GM12874 (cell line): ENCODE results near the gene TEX28.

ENCODE experiments used
- TF ChIP-seq, protein P1 (sequence below): IDR thresholded peaks from 2 replicates; pipeline ENCODE4 v1.5.1; 2011; ENCODE audit warnings: low read depth, mild to moderate bottlenecking, control low read depth, low read length, moderate library complexity; ENCODE audit not compliant: insufficient read depth

The TEX28 gene

GRCh38 chrX:154308108-154308946 lies 13.4 kb upstream of the TEX28 start:
- TF ChIP-seq, protein P1, sequence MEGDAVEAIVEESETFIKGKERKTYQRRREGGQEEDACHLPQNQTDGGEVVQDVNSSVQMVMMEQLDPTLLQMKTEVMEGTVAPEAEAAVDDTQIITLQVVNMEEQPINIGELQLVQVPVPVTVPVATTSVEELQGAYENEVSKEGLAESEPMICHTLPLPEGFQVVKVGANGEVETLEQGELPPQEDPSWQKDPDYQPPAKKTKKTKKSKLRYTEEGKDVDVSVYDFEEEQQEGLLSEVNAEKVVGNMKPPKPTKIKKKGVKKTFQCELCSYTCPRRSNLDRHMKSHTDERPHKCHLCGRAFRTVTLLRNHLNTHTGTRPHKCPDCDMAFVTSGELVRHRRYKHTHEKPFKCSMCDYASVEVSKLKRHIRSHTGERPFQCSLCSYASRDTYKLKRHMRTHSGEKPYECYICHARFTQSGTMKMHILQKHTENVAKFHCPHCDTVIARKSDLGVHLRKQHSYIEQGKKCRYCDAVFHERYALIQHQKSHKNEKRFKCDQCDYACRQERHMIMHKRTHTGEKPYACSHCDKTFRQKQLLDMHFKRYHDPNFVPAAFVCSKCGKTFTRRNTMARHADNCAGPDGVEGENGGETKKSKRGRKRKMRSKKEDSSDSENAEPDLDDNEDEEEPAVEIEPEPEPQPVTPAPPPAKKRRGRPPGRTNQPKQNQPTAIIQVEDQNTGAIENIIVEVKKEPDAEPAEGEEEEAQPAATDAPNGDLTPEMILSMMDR: peak; percentile 71

- TF ChIP-seq, protein P1: no peak
These were observed 12.3 kb upstream of the TEX28 start for GRCh38 chrX:154307202-154307601.

DNA sequence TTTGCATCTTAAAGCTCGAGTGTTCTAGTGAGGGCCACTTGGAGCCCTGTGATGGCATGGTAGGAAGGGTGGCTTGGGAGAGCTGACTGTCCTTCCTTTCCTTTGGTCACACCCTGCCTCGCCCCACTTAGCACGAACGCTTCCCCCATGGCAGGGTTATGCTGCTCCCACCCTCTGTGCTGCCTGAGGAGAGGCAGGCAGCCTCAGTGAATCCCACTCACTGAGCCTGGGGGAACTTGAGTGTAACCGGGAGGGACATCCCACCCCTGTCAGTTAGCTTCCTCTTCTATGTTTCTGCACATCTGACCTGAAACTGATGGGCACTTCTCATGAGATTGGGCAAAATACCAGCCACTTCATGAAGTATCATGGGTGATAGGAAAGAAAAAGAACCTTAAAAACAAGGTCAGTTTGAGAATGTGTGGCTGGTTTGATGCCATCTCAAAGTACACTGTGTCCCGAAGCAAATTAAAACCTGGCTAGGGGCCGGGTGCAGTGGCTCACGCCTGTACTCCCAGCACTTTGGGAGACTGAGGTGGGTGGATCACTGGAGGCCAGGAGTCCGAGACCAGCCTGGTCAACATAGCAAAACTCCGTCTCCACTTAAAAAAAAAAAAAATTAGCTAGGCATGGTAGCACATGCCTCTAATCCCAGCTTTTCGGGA lies 10.7 kb upstream of the TEX28 start:
- TF ChIP-seq, protein P1: no peak

- TF ChIP-seq, protein P1: no peak
These were observed 9.9 kb upstream of the TEX28 start for GRCh38 chrX:154304846-154305245.

DNA sequence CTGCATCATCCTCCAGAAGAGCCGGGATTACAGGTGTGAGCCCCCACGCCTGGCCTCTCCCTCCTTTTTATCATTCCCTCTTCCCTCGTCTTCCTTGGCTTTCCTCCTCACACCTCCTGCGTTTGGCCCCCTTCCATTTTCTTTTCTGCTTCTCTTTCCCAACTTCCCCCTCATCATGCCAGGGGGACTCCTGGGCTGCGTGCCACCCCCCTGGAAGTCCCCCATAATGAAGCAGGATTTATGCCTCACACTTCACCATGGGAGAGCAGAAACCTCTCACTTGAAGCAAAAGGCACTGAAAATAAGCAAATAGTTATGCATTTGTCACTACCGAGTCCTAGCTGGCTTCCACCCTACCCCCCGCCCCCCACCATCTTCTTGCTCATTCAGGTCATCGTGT lies 8.6 kb upstream of the TEX28 start:
- TF ChIP-seq, protein P1: no peak

DNA sequence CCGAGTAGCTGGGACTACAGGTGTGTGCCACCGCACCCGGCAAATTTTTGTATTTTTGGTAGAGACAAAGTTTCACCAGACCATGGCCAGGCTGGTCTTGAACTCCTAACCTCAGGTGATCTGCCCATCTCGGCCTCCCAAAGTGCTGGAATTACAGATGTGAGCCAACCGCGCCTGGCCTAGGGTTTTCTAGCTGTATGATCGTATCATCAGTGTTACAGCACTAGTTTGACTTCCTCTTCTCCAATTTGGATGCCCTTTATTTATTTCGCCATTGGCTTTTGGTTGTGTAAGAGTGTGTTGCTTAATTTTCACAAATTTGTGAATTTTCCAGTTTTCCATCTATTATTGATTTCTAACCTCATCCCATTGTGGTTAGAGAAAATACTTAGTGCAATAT lies 5.9 kb upstream of the TEX28 start:
- TF ChIP-seq, protein P1: no peak

GRCh38 chrX:154298312-154298711 lies 3.4 kb upstream of the TEX28 start:
- TF ChIP-seq, protein P1: no peak
